Activated CD8-positive, alpha-beta memory T cell treated with anti-CD3 and anti-CD28 coated beads for 36 hours (primary cell): ENCODE results near the gene ACAP3. TPM values are rescaled to one million over a fixed set of nuclear protein-coding genes. Genes with fewer than 3 reads are reported as not detected.
"Not testable (repeated sequence)": the region's sequence is repeated elsewhere in the genome, so short reads cannot be mapped to it uniquely, and the experiment has no call there.

Experiments used
- CTCF ChIA-PET: fragments of 350-600 bp; sonication (Branson Sonifier 250); formaldehyde crosslinking; loops from one replicate; lab custom pipeline; 2021; ENCODE audit warnings: antibody characterized with exemption; lab: Charles Lee
- POLR2A ChIA-PET: fragments of 350-600 bp; sonication (Branson Sonifier 250); formaldehyde crosslinking; loops from one replicate; lab custom pipeline; 2021; ENCODE audit warnings: antibody characterized with exemption; lab: Charles Lee
- total RNA-seq, 2 experiments: library from RNA; stranded (reverse); gene quantifications; one replicate each; pipeline ENCODE4 v1.2.3, GENCODE V29; 2021

Gene ACAP3
- total RNA-seq, 2 experiments from 2014 or later: 33.6 to 38.3 TPM

- POLR2A ChIA-PET: no interaction called here
These were observed 13.1 kb upstream of the ACAP3 start for GRCh38 chr1:1320666-1321448.

GRCh38 chr1:1319646-1319941 lies 11.9 kb upstream of the ACAP3 start:
- ChIA-PET POLR2A (interaction anchor here (0.6 kb wide), 1 partner anchor 14 kb away, joined by 3 read pairs; no protein-coding TSS in a partner anchor), CTCF (no interaction called here)

More at GRCh38 chr1:1320666-1321448, 13.1 kb upstream of the ACAP3 start:
- CTCF ChIA-PET: interaction anchor here (1.3 kb wide), 1 partner anchor 53 kb away, joined by 4 read pairs; no protein-coding TSS in a partner anchor

- POLR2A ChIA-PET: interaction anchor here (0.6 kb wide), 1 partner anchor 13 kb away, joined by 3 read pairs; no protein-coding TSS in a partner anchor
These were observed 11.3 kb upstream of the ACAP3 start for GRCh38 chr1:1318777-1319645.

GRCh38 chr1:1318131-1318652 lies 10.5 kb upstream of the ACAP3 start:
- CTCF ChIA-PET: no interaction called here
- POLR2A ChIA-PET: no interaction called here

More at GRCh38 chr1:1318777-1319645, 11.3 kb upstream of the ACAP3 start:
- CTCF ChIA-PET: no interaction called here

GRCh38 chr1:1317420-1317819 lies 9.7 kb upstream of the ACAP3 start:
- CTCF ChIA-PET: no interaction called here
- POLR2A ChIA-PET: interaction anchor here (0.6 kb wide), 1 partner anchor 182 kb away, joined by 4 read pairs; no protein-coding TSS in a partner anchor

- POLR2A ChIA-PET, CTCF ChIA-PET: not testable (repeated sequence)
These were observed 8.5 kb upstream of the ACAP3 start for GRCh38 chr1:1316199-1316598.

- CTCF ChIA-PET: interaction anchor here (1.0 kb wide), 1 partner anchor 193 kb away, joined by 3 read pairs; no protein-coding TSS in a partner anchor
- POLR2A ChIA-PET: no interaction called here
These were observed 7.8 kb upstream of the ACAP3 start for GRCh38 chr1:1315435-1315954.

GRCh38 chr1:1314678-1315335 lies 7.1 kb upstream of the ACAP3 start:
- ChIA-PET CTCF (interaction anchor here (1.0 kb wide), 1 partner anchor 193 kb away, joined by 3 read pairs; no protein-coding TSS in a partner anchor), POLR2A (no interaction called here)

GRCh38 chr1:1314237-1314586 lies 6.5 kb upstream of the ACAP3 start:
- POLR2A ChIA-PET: no interaction called here

GRCh38 chr1:1313500-1314236 lies 5.9 kb upstream of the ACAP3 start:
- ChIA-PET CTCF (no interaction called here), POLR2A (no interaction called here)

More at GRCh38 chr1:1314237-1314586, 6.5 kb upstream of the ACAP3 start:
- CTCF ChIA-PET: no interaction called here

- CTCF ChIA-PET: interaction anchor here (0.8 kb wide), 1 partner anchor 279 kb away, joined by 3 read pairs; no protein-coding TSS in a partner anchor
- POLR2A ChIA-PET: no interaction called here
These were observed 5.0 kb upstream of the ACAP3 start for GRCh38 chr1:1312450-1313314.

GRCh38 chr1:1311107-1312104 lies 3.7 kb upstream of the ACAP3 start:
- ChIA-PET CTCF (interaction anchor here (0.6 to 2.3 kb wide), 3 partner anchors 8 to 60 kb away, joined by 3 to 6 read pairs (median 4); no protein-coding TSS in a partner anchor), POLR2A (no interaction called here)

- ChIA-PET CTCF (interaction anchor here (2.3 kb wide), 1 partner anchor 61 kb away, joined by 6 read pairs; no protein-coding TSS in a partner anchor), POLR2A (interaction anchor here (1.1 kb wide), 1 partner anchor 65 kb away, joined by 3 read pairs; the partner anchor contains the start of gene AURKAIP1)
These were observed 2.8 kb upstream of the ACAP3 start for GRCh38 chr1:1310476-1311053.

GRCh38 chr1:1310109-1310385 lies 2.3 kb upstream of the ACAP3 start:
- ChIA-PET POLR2A (interaction anchor here (1.0 to 1.1 kb wide), 2 partner anchors 15 to 65 kb away, joined by 3 read pairs; partner anchors contain the start of gene AURKAIP1), CTCF (interaction anchor here (2.3 kb wide), 1 partner anchor 62 kb away, joined by 6 read pairs; no protein-coding TSS in a partner anchor)

GRCh38 chr1:1309251-1310108 lies 1.8 kb upstream of the ACAP3 start:
- CTCF ChIA-PET: interaction anchor here (2.3 kb wide), 1 partner anchor 62 kb away, joined by 6 read pairs; no protein-coding TSS in a partner anchor
- POLR2A ChIA-PET: interaction anchor here (1.0 to 1.1 kb wide), 2 partner anchors 16 to 66 kb away, joined by 3 read pairs; partner anchors contain the start of gene AURKAIP1
